Measurements from ENCODE around the gene COL4A1.

GRCh38 chr13:110224519-110224918, 82.4 kb downstream of the COL4A1 start:
- TF ChIP-seq NFRKB (IDR thresholded peaks at IDR 0.05) (no peak), FOXA1 (IDR thresholded peaks at IDR 0.05) (no peak), FOXK2 (IDR thresholded peaks at IDR 0.05) (no peak), ELF4 (IDR thresholded peaks at IDR 0.05) (no peak)

All from HEK293T (cell line).